Natural killer cell (primary cell): Measurements from ENCODE around the gene UGT1A10. TPM values are rescaled to one million over a fixed set of nuclear protein-coding genes. Genes with fewer than 3 reads are reported as not detected.

ENCODE experiments used
- total RNA-seq, 4 donors: library from RNA; stranded (reverse); fragments of 120-200 nt in 1 of 4; gene quantifications; one replicate each; pipeline versions ENCODE4 v1.2.3 to v1.2.4, GENCODE V29; 2013 to 2022

Gene UGT1A10
- total RNA-seq, 3 donors from 2014 or later (not counting 1 experiment from before 2014, with no cell fraction given), result not detected

Other genes with a start within 250 kb of the UGT1A10 start
- 10 to 100 TPM; 17.4 to 20.6 (median 19.4) TPM for gene USP40, start 69.7 kb upstream of the UGT1A10 start, total RNA-seq
- gene UGT1A8, start 18.8 kb upstream of the UGT1A10 start, total RNA-seq, result not detected
- not detected for gene UGT1A9, start 35.5 kb downstream of the UGT1A10 start, total RNA-seq
- not detected for gene UGT1A7, start 45.5 kb downstream of the UGT1A10 start, total RNA-seq
- not detected for gene UGT1A6, start 56.4 kb downstream of the UGT1A10 start, total RNA-seq
- gene UGT1A5, start 76.5 kb downstream of the UGT1A10 start, total RNA-seq, result not detected
- not detected for gene UGT1A4, start 82.3 kb downstream of the UGT1A10 start, total RNA-seq
- not detected for gene UGT1A3, start 92.6 kb downstream of the UGT1A10 start, total RNA-seq
- not detected for gene UGT1A1, start 123.8 kb downstream of the UGT1A10 start, total RNA-seq
- gene MROH2A, start 141.9 kb downstream of the UGT1A10 start, total RNA-seq, result not detected
- 1 to 10 TPM in 2 of 3 donors, under 1 TPM in 1; 0.87 to 3.2 (median 1.5) TPM for gene HJURP, start 218.1 kb downstream of the UGT1A10 start, total RNA-seq